SU-DHL-6 (cell line): ENCODE results near the gene SLC35A5.

Experiments used
- H2AFZ ChIP-seq: fragments of 200-600 bp; sonication (generic); 2 replicates; pipeline ENCODE4 v1.6.1; 2014; ENCODE audit warnings: low read depth, mild to moderate bottlenecking, moderate library complexity, mixed read lengths, antibody characterized with exemption, low read length; ENCODE audit not compliant: severe bottlenecking
- H3F3A ChIP-seq: fragments of 200-600 bp; shearing (Covaris generic); 2 replicates; pipeline ENCODE4 v1.6.0; 2016; ENCODE audit warnings: antibody characterized with exemption, mild to moderate bottlenecking; ENCODE audit not compliant: insufficient read depth
- H3K27ac ChIP-seq: fragments of 200-600 bp; sonication (generic); 2 replicates; pipeline ENCODE4 v1.5.1; 2016; ENCODE audit warnings: low read depth, mild to moderate bottlenecking, low read length, moderate library complexity, mixed read lengths
- H3K27me3 ChIP-seq: fragments of 200-600 bp; sonication (generic), shearing (Covaris generic); 2 replicates; pipeline ENCODE4 v1.6.0; 2014; ENCODE audit warnings: mild to moderate bottlenecking, low read length
- H3K36me3 ChIP-seq: fragments of 200-600 bp; sonication (generic); 2 replicates; pipeline ENCODE4 v1.6.1; 2014; ENCODE audit warnings: mild to moderate bottlenecking, low read length, mixed read lengths
- H3K4me2 ChIP-seq: fragments of 300-600, 200-600 bp; shearing (Covaris generic), sonication (generic); 2 replicates; pipeline ENCODE4 v1.6.0; 2014; ENCODE audit warnings: low read length, low read depth, mild to moderate bottlenecking; ENCODE audit not compliant: poor library complexity, severe bottlenecking
- H3K4me3 ChIP-seq: fragments of 200-600 bp; sonication (generic); 2 replicates; pipeline ENCODE4 v1.5.1; 2014; ENCODE audit warnings: antibody characterized with exemption, low read length, mild to moderate bottlenecking, mixed read lengths; ENCODE audit not compliant: insufficient read depth, poor library complexity, severe bottlenecking
- H3K79me2 ChIP-seq: fragments of 200-600 bp; sonication (generic); 2 replicates; pipeline ENCODE4 v1.6.1; 2014; ENCODE audit warnings: mild to moderate bottlenecking, low read length, moderate library complexity; ENCODE audit not compliant: insufficient read depth
- H3K9ac ChIP-seq: fragments of 200-600 bp; sonication (generic); 2 replicates; pipeline ENCODE4 v1.7.0; 2014; ENCODE audit warnings: mild to moderate bottlenecking, low read length
- H3K9me2 ChIP-seq: fragments of 200-600 bp; sonication (generic); replicated peaks from 2 replicates; pipeline ENCODE4 v1.6.1; 2014; ENCODE audit warnings: low read length; ENCODE audit not compliant: insufficient read depth
- H3K9me3 ChIP-seq: fragments of 200-600 bp; sonication (generic); 2 replicates; pipeline ENCODE4 v1.6.1; 2014; ENCODE audit warnings: low read length, mixed read lengths; ENCODE audit not compliant: insufficient read depth
- H4K20me1 ChIP-seq: fragments of 200-600 bp; sonication (generic); 2 replicates; pipeline ENCODE4 v1.6.1; 2014; ENCODE audit warnings: low read depth, mild to moderate bottlenecking, antibody characterized with exemption, low read length, moderate library complexity, mixed read lengths
- CTCF ChIP-seq: fragments of 200-600 bp; sonication (generic); IDR thresholded peaks from one replicate; pipeline ENCODE4 v1.5.1; 2017; ENCODE audit warnings: antibody characterized with exemption, mild to moderate bottlenecking, low read length, moderate library complexity; ENCODE audit not compliant: insufficient read depth, poor library complexity, severe bottlenecking
- EZH2phosphoT487 ChIP-seq: fragments of 200-600 bp; sonication (generic), shearing (Covaris generic); conservative IDR thresholded peaks from 2 replicates; pipeline ENCODE4 v1.6.1; 2018; ENCODE audit warnings: mild to moderate bottlenecking, antibody characterized with exemption, low read length, moderate library complexity, mixed read lengths

The SLC35A5 gene

GRCh38 chr3:112634786-112635541 is 73.1 kb downstream of the SLC35A5 start:
- Histone ChIP-seq H3K4me3 (no peak overlapping the region), H2AFZ (no peak overlapping the region), H3K27me3 (no peaks in the 10 kb centered on the region), H3K9ac (no peak overlapping the region), H3K4me2 (no peak overlapping the region), H3K36me3 (no peaks in the 10 kb centered on the region), H3F3A (no peaks in the 10 kb centered on the region), H4K20me1 (no peaks in the 10 kb centered on the region), H3K9me2 (no peaks in the 10 kb centered on the region), H3K9me3 (no peaks in the 10 kb centered on the region), H3K79me2 (no peaks in the 10 kb centered on the region), H3K27ac (no peak overlapping the region)
- TF ChIP-seq EZH2phosphoT487 (no peak), CTCF (no peak)
